GM23338 (cell line): ENCODE measurements around the gene EPB41L4A. TPM values are rescaled to one million over a fixed set of nuclear protein-coding genes. Genes with fewer than 3 reads are reported as not detected.

Experiments used
- CREB1 ChIP-seq: fragments of 250-450 bp; sonication (Bioruptor Pico); IDR thresholded peaks from 2 replicates; pipeline ENCODE4 v1.5.0; 2020; ENCODE audit warnings: low read depth, mild to moderate bottlenecking, moderate library complexity
- ETS1 ChIP-seq: IDR thresholded peaks from 2 replicates; pipeline ENCODE4 v1.6.1; 2016; ENCODE audit warnings: antibody characterized with exemption
- EZH2phosphoT487 ChIP-seq: fragments of 200-600 bp; sonication (generic); IDR thresholded peaks from one replicate; pipeline ENCODE4 v1.8.1; 2018; ENCODE audit warnings: antibody characterized with exemption; ENCODE audit not compliant: unreplicated experiment
- JUNB ChIP-seq: IDR thresholded peaks from one replicate; pipeline ENCODE4 v1.6.1; 2016; ENCODE audit warnings: antibody characterized with exemption; ENCODE audit not compliant: unreplicated experiment
- STAT1 ChIP-seq: IDR thresholded peaks from one replicate; pipeline ENCODE4 v1.6.1; 2016; ENCODE audit warnings: antibody characterized with exemption; ENCODE audit not compliant: unreplicated experiment
- ZNF114 ChIP-seq: fragments of 250-450 bp; sonication (Bioruptor Pico); IDR thresholded peaks from 2 replicates; pipeline ENCODE4 v1.5.0; 2020; ENCODE audit warnings: mild to moderate bottlenecking, moderate library complexity
- ZNF331 ChIP-seq: fragments of 250-450 bp; sonication (Bioruptor Pico); IDR thresholded peaks from 2 replicates; pipeline ENCODE4 v1.5.0; 2020; ENCODE audit warnings: low read depth, mild to moderate bottlenecking, moderate library complexity
- ZNF462 ChIP-seq: fragments of 250-450 bp; sonication (Bioruptor Pico); IDR thresholded peaks from 2 replicates; pipeline ENCODE4 v1.5.0; 2020; ENCODE audit warnings: mild to moderate bottlenecking, moderate library complexity
- polyA plus RNA-seq: library from polyadenylated mRNA; unstranded; fragments of >200 nt; fragmentation: Nextera tagmentation; extraction: Ambion mirVana; gene quantifications from 2 replicates; pipeline ENCODE4 v1.2.1, GENCODE V29; 2016
- total RNA-seq: library from RNA; depleted of rRNA; stranded (reverse); fragments of >200 nt; shearing (Covaris generic); gene quantifications from 2 replicates; pipeline ENCODE4 v1.2.3, GENCODE V29; 2014
- TF ChIP-seq, protein P1 (sequence below), 2 experiments: fragments of 200-600 bp in 1 of 2; sonication (generic) in 1 of 2; conservative IDR thresholded peaks; 2 replicates each; pipeline versions ENCODE4 v1.5.1 to v1.6.1; 2016 to 2017; ENCODE audit warnings: antibody characterized with exemption in 2 of 2, low read depth in 2 of 2, mild to moderate bottlenecking in 2 of 2, moderate library complexity in 1 of 2

The EPB41L4A gene
- total and polyA plus RNA-seq, 2 experiments from 2014 or later, result 5.7 to 6.0 TPM

GRCh38 chr5:112159435-112159834, 259.6 kb downstream of the EPB41L4A start (continued):
- no peak for TF ChIP-seq ZNF462
- no peak for TF ChIP-seq ETS1
- no peak for TF ChIP-seq STAT1
- TF ChIP-seq, protein P1, sequence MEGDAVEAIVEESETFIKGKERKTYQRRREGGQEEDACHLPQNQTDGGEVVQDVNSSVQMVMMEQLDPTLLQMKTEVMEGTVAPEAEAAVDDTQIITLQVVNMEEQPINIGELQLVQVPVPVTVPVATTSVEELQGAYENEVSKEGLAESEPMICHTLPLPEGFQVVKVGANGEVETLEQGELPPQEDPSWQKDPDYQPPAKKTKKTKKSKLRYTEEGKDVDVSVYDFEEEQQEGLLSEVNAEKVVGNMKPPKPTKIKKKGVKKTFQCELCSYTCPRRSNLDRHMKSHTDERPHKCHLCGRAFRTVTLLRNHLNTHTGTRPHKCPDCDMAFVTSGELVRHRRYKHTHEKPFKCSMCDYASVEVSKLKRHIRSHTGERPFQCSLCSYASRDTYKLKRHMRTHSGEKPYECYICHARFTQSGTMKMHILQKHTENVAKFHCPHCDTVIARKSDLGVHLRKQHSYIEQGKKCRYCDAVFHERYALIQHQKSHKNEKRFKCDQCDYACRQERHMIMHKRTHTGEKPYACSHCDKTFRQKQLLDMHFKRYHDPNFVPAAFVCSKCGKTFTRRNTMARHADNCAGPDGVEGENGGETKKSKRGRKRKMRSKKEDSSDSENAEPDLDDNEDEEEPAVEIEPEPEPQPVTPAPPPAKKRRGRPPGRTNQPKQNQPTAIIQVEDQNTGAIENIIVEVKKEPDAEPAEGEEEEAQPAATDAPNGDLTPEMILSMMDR (conservative IDR thresholded peaks at IDR 0.05; ENCODE audit: low read depth in 2 of 2), result no peak
- TF ChIP-seq EZH2phosphoT487, result no peak
- no peak for TF ChIP-seq JUNB
- TF ChIP-seq ZNF114 (CRISPR knock-in tag), result no peak
- no peak for TF ChIP-seq CREB1
- TF ChIP-seq ZNF331 (CRISPR knock-in tag), result no peak
